GM18870 (cell line): ENCODE measurements around the gene FAM3D.
A peak's percentile ranks its signal among the peaks of the same experiment; 100 is the strongest.
"Not testable (repeated sequence)": the region's sequence is repeated elsewhere in the genome, so short reads cannot be mapped to it uniquely, and the experiment has no call there.

Source experiments
- ATAC-seq: cut with Tn5 transposase; IDR thresholded peaks from one replicate; pipeline ENCODE4 v1.9.1; 2021; ENCODE audit warnings: moderate library complexity; ENCODE audit not compliant: unreplicated experiment

FAM3D gene, protein sequence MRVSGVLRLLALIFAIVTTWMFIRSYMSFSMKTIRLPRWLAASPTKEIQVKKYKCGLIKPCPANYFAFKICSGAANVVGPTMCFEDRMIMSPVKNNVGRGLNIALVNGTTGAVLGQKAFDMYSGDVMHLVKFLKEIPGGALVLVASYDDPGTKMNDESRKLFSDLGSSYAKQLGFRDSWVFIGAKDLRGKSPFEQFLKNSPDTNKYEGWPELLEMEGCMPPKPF

DNA sequence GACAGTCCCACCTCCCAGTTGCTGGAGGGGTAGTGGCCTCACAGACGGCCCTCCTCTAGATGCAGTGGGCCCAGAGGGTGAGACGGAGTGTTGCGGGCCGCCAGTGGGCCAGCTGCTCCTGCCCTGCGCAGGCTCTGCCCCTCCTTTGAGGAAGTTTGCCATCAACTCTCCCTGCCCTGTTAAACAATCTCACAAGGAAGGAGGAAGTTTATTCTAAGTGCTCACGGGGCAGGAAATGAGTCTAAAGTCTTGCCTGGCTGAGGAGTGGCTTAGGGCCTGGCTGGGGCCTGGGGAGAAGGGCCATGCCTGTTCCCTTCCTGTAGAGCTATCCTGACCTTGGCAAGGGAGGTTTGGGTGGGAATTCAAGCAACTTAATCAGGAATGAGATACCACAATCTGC, at the start of gene FAM3D:
FAM3D (minus strand) TSS at position 92 of the 400 bp plus-strand sequence. CDS start 11,211 bp downstream, outside the sequence.
- no peak for ATAC-seq

DNA sequence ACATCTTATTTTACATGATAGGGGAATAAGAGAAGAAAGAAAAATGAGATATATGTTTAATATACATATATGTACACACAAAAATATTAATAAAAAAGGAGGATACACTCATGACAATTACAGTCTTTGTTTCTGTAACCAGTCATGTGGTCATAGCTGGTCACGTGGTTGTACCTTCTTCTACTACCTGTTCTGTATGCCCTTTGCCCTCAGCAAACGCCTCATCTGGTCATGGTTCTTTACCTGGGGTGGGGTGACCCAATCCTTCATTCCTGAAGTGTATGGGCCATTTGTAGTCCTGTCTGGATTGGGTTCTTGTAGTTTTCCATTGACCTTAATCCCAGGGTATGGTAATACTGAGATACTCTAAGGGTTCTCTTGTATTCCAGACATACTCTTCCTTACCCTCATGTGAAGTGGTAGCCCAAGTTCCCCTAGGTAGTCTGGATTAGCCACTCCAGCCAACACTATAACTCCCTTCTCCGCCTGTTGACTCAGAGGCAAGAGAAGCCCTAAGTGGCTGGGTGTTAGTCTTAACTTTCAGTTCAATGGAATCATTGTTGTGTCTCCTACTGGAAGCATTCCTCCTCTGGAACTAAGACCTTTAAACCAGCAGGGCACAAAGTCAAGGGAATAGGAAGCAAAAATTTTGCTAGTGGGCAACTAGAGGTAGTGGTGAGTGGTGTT, 47.3 kb upstream of the FAM3D start:
- no peak for ATAC-seq

DNA sequence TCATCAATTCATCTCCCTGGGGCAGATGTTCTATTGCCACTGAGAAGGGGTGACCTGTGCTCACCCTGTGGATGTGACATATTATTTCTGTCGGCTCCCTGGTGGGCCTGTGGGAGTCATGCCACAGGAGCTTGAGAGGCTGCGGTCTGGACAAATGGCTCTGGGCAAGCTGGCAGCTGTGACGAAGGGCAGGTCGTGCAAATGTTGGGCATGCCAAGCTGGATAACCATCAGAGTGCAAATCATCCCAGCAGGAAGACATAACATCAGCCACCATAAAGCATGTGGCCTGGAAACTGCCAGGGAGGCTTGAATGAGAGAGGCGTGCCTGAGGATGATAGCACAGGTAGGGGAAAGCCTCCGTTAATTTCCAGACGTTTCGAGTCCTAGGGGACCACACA, 45.3 kb upstream of the FAM3D start:
- ATAC-seq: no peak

DNA sequence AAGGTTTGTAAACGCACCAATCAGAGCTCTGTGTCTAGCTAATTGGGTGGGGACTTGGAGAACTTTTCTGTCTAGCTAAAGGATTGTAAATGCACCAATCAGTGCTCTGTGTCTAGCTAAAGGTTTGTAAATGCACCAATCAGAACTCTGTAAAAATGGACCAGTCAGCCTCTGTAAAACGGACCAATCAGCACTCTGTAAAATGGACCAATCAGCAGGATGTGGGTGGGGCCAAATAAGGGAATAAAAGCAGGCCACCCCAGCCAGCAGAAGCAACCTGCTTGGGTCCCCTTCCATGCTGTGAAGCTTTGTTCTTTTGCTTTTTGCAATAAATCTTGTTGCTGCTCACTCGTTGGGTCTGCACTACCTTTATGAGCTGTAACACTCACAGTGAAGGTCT, 42.4 kb upstream of the FAM3D start:
- not testable (repeated sequence) for ATAC-seq

DNA sequence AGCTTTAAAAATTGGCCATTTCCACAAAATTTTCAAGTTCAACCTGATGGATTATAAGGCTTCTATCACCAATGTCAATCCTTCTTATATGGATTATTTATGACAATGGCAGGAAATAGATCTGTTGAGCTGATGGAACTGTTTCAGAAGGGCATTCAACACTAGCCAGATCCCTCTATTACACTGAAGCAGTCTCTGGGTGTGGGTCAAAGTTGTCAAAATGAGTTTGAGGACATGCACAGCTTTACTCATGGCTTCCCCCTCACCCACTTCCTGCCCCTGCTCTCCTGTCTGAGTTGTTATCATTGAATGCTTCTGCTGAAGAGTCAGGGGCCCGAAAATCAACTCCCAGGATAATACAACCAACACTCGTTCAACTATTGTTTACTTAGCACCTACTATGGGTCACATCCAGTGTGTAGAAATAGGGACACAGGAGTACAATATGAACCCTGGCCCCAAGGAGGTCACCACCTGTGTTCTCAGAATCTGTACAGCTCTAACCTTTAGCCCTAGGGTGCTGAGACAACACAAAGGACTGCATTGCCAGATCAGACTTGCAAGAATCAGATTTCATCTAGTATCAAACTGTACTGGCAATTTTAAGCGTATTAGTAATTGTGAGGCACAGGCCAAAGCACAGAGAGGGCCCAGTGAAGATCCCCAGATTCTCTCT, 41.7 kb upstream of the FAM3D start:
- ATAC-seq: no peak

DNA sequence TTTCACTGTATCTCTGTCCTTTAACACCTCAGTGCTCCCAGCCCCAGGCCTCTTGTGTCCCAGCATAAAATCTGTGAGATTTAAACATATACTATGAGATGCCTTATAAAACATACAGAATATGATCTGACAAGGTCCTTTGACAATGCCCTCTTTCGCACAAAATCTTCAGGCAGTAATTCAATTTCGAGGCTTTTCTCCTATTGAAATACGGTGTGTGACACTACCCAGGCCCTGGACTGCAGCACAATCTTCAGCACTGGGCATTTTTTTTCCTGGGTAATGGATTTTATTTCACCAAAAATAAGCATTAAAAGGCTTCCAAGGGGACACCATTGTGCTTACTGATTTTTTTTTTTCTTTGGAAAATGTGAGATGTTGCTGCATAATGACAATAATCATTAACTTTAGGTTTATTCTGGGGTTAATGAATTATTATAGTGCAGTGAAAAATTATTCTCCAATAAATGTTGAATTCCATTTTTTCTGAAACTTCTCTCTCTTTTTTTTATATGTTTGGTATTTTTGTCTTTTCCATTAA, 40.9 kb upstream of the FAM3D start:
- ATAC-seq: no peak

DNA sequence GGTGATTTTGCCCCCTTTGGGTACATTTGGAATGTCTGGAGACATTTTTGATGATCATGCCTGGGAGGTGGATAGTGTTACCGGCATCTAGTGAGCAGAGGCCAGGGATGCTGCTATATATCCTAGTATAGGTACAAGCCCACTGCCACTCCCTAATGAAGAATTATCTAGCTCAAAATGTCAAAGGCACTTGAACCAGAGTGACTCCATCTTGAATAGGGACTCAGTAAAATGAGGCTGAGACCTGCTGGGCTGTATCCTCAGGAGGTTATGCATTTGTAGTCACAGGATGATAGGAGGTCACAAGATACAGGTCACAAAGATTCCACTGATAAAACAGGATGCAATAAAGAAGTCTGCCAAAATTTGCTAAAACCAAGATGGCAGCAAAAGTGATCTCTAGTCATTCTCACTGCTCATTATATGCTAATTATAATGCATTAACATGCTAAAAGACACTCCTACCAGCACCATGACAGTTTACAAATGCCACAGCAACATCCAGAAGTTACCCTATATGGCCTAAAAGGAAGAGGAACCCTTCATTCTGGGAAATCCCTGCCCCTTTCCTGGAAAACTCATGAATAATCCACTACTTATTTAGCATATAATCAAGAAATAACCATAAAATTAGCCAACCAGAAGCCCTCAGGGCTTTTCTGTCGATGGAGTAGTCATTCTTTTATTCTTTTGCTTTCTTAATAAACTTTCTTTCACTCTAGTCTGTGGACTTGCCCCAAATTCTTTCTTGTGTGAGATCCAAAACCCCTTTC, 40.0 kb upstream of the FAM3D start:
- no peak for ATAC-seq

DNA sequence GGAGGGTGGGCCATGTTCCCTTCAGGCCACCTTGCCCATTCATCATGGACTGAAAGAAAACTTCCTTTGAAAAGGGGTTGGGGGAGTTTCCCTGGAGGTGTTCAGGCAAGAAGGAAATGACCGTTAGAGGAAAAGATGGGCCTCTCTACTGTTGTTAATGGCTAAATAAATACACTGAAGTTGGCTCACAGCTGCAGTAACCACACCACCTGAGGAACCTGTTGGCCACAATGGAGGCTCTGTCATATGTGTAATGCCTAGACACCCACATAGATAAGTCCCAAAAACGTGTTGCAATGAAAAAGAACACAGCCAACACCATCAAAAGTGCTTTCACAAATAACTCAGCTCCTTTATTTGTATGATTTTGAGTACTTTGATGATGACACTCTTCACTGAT, 38.2 kb upstream of the FAM3D start:
- no peak for ATAC-seq

DNA sequence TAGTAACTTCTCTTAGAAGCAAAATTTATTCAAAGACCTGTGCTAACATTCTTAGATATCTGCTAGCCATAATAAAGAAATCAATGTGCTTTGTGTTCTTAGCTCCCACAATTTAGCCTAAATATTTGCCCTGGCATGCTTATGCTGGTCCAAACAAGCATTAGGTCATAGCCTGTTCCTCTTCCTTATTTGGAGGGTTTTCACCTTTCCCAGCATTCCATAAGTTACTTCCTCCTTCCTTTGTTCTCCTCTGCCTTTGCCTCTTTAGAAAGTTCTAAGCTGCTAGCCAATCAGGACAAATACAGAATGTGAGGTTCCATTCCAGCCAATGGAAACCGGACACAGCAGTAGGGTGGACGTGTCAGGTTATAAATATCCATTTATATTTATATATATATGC, 37.7 kb upstream of the FAM3D start:
- not testable (repeated sequence) for ATAC-seq

DNA sequence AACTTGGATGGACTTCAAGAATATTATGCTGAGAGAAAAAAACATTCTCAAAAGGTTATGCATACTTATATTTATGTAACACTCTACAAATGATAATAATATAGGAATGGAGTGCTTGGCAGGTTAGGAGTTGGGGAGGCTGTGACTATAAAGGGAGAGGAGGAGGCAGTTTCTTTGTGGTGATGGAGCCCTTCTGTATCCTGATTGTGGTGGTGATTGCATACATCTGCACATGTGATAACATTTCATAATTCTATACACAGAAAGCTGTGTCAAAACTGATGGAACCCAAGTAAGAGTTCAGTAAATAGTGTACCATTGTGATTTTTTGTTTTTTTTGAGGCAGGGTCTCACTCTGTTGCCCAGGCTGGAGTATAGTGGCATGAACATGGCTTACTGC, 31.7 kb upstream of the FAM3D start:
- ATAC-seq: no peak

DNA sequence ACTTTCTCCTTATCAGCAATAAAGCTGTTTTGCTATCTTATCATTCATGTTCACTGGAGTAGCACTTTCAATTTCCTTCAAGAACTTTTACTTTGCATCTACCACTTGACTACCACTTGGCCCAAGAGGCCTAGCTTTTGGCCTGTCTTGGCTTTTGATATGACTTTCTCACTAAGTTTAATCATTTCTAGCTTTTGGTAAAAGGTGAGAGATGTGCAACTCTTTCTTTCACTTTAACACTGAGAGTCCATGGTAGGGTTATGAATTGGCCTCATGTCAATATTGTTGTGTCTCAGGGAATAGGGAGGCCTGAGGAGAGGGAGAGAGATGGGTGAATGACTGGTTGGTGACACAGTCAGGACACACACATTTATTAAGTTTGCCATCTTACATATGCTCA, 31.0 kb upstream of the FAM3D start:
- peak; percentile 73 for ATAC-seq

DNA sequence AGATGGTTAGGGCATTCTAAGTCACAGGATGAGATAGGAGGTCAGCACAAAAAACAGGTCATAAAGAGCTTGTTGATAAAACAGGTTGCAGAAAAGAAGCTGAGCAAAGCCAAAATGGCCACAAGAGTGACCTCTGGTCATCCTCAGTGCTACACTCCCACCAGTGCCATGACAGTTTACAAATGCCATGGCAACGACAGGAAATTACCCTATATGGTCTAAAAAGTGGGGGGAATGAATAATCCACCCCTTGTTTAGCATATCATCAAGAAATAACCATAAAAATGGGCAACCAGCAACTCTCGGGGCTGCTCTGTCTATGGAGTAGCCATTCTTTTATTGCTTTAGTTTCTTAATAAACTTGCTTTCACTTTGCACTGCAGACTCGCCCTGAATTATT, 30.2 kb upstream of the FAM3D start:
- ATAC-seq: not testable (repeated sequence)

DNA sequence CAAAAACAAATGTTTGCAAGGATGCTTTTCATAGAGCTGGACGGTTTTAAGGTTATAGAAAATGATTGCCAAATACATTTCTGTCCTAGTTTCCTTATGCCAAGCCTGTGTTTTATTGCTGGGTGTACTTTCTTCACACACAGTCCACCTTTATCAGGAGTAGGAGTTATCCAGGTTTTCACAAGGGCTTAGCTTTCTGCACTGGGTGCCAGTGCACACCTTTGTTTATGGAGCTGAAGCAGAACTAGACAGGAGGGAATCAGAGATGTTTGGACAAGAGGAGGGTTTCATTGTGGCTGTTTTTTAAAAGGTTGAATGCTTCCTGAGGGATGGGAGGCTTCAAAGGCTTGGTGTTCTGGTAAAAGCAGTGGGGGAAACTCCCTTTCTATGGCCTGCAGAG, 29.5 kb upstream of the FAM3D start:
- no peak for ATAC-seq

DNA sequence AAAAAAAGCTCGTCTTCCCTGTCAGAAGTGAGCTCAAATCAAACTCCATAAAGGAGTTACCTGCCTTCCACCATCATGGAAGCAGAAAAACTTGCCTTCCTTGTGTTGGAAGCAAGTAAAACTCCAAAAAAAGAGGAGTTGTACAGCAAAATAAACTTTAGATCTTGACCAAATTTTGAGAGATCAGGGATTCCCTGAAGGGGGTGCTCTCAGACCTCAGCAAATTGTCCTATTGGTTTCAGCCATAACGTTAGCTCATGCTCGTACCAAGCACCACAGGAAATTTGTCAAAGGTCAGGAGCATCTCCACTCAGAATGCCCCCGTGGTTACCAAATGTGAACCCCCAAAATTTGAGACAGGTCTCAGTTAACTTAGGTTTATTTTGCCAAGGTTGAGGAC, 28.7 kb upstream of the FAM3D start:
- ATAC-seq: not testable (repeated sequence)

DNA sequence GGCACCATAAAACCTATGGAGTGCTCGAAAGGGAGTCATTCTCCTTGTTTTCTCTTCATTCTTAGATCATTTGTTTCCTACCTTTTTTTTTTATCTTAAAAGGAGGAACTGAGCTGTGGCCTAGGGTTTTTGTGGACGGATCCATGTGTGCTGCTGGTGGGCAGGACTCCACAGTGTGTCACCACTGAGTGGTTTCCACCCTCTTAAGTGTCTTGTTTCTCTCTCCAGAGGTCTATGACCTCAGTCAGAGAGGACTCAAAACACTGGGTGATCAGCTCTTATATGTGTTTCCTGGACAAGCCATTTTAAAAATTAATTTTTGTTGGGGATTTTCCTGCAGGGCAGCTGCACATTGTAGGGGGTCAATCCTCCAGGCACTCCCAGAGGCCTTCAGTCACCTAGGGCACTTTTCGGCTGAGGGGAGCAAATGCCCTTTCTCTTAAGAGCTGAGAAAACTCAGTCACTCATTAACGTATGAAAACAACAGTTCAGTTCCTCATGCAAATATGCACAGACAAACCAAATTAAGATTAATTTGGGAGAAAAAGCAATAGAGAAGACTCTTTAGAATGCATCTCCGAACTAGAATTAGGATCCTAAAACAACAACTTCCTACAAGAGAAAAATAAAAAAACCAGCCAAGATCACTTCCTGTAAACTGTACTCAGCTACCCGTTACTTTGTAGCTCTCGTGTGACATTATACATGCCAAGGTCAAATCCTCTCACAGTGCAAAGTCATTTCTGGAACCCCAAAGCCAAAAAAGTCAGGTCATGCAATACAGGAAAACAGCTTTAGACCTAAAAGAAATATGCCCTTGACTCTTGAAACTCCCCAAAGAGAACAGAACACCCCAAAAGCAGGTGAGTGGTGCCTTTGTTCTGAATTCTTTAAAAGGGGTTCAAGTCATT, 27.6 kb upstream of the FAM3D start:
- peak; percentile 56 for ATAC-seq

DNA sequence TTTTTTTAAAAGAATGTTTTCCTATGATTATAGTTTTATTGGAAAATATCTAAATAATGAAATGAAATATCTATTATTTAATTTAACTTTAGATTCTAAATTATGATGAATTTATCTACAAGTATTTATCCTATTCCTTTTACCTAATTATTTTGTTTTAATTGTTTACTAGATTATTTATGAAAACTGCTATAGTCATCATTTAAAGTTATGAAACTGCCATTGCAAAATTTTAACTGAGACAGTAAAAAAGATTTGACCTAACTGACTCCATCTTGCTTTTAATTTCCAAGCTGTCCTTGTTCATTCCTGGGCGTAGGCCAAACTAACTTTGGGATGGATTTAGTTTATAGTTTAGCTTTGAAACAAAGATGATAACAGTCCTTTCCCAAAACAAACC, 25.9 kb upstream of the FAM3D start:
- no peak for ATAC-seq

DNA sequence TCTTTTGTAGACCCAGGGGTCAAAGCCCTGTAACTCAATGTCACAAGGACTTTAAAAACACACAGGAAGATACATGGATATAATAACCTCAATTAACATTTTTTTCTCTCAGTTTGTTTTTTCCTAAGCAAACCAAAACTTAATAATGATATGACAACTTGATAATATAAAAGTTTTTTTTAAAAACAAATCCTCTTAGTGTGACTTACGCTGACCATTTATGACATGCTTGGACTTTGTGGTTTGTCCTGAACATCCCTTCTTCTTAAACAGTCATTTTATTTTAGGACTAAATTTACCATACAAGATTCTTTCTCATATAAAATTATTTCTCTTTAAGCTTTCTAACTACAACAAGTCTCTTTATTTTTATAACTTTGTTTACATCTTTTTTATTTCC, 25.4 kb upstream of the FAM3D start:
- no peak for ATAC-seq

DNA sequence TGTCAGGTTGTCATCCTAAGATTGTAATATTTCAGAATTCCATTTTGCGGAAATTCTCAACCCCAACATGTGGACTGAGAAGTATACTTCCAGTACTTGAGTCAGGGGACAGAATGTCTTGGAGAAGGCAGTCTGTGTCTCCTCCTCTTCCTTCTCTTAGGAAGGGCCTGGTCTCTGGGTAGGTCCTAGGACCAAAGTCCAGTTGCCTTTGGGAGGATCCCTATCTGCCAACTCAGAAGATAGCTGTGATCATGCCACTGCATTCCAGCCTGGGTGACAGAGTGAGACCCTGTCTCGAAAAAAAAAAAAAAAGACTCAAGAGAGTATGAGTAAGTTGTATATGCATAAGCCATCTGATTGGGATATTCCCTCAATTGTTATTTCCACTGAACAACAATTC, 23.9 kb upstream of the FAM3D start:
- ATAC-seq: no peak

DNA sequence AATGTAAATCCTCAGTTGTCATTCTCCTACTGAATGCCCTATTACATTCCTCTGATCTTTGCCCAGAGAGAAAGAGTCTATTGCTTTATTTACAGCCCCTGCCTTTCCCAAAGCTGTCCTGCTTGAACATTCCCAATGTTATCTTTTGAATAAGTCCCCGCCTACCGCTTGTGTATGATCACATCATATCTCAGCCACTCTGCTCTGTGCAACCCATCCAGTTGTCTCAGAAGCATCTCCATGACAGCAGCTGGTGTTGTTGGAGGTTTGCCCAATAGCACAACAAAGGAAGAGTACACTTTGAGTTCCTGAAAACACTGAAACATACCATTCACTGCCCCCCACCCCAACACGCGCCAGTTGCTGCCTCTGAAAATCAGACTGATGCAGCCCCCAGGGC, 22.0 kb upstream of the FAM3D start:
- no peak for ATAC-seq

DNA sequence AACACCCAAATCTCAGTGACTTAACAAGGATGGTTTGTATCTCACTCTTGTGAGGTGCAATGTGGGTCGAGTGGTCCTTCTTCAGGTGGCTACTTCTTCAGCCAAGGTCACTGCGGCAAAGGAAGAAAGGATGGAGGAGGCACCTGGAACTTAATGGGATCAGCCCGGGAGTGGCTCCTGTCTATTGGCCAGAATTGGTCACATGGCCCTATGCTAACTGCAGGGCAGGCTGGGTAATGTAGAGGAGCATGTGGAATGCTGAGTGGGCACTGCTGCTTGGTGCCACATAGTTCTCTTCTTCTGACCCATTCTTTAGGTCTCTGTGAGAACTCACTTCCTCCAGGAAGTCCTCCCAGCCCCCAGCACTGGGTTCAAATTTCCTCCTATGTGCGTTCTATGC, 20.3 kb upstream of the FAM3D start:
- ATAC-seq: no peak
